H1 (cell line): ENCODE data around the gene GNG7. TPM values are rescaled to one million over a fixed set of nuclear protein-coding genes. Genes with fewer than 3 reads are reported as not detected.

Experiments
- BCL11A ChIP-seq, 2 experiments: IDR thresholded peaks; one replicate each; pipeline ENCODE4 v1.6.1; 2011; ENCODE audit warnings: low read depth in 2 of 2, low read length in 2 of 2, mild to moderate bottlenecking in 2 of 2
- CBX5 ChIP-seq: fragments of 300-800, 300-1000 bp; sonication (generic); IDR thresholded peaks from 2 replicates; pipeline ENCODE4 v1.7.1; 2016; ENCODE audit warnings: antibody characterized with exemption, low read length, low read depth
- CEBPB ChIP-seq: IDR thresholded peaks from 2 replicates; pipeline ENCODE4 v1.6.1; 2012; ENCODE audit warnings: low read depth, low read length
- CTBP2 ChIP-seq: IDR thresholded peaks from 2 replicates; pipeline ENCODE4 v1.7.0; 2011; ENCODE audit warnings: borderline replicate concordance, mild to moderate bottlenecking, moderate library complexity, mixed read lengths, low read length; ENCODE audit not compliant: insufficient read depth, insufficient read length
- RXRA ChIP-seq: IDR thresholded peaks from 2 replicates; pipeline ENCODE4 v1.6.1; 2011; ENCODE audit warnings: low read depth, mild to moderate bottlenecking, low read length, moderate library complexity; ENCODE audit not compliant: insufficient read depth
- SIRT6 ChIP-seq: IDR thresholded peaks from one replicate; pipeline ENCODE4 v1.7.1; 2012; ENCODE audit warnings: low read length, inconsistent platforms
- SRF ChIP-seq: IDR thresholded peaks from 2 replicates; pipeline ENCODE4 v1.6.1; 2011; ENCODE audit warnings: mild to moderate bottlenecking, low read depth, low read length, moderate library complexity
- polyA plus RNA-seq, 7 experiments: library from polyadenylated mRNA; depleted of rRNA in 3 of 7; stranded (reverse) in 5 of 7; unstranded in 2 of 7; fragments of >200 nt in 5 of 7; fragments of 200-250 nt in 2 of 7; gene quantifications; 1 replicate in 5 of 7; 2 replicates in 1 of 7; 4 replicates in 1 of 7; pipeline versions ENCODE4 v1.2.1 to v1.2.3, GENCODE V29; 2011 to 2013; ENCODE audit warnings: missing spikeins in 2 of 7, mixed read lengths in 2 of 7
- total RNA-seq: library from RNA; stranded (reverse); fragmentation: NEBNext Ultra II Directional; extraction: Animal tissue kit (Norgen Biotek cat#: 25700); gene quantifications from 2 replicates; pipeline ENCODE4 v1.2.1, GENCODE V29; 2021
- TF ChIP-seq, protein P1 (sequence below): fragments of 300-600 bp; sonication (generic); IDR thresholded peaks from 2 replicates; pipeline ENCODE4 v1.7.1; 2012; ENCODE audit warnings: low read length, moderate library complexity, mild to moderate bottlenecking, inconsistent platforms; ENCODE audit not compliant: insufficient replicate concordance
- TF ChIP-seq, protein P2 (sequence below): IDR thresholded peaks from 2 replicates; pipeline ENCODE4 v1.6.1; 2012; ENCODE audit warnings: inconsistent platforms
- TF ChIP-seq, protein P3 (sequence below): IDR thresholded peaks from 2 replicates; pipeline ENCODE4 v1.6.1; 2011; ENCODE audit warnings: low read depth, mild to moderate bottlenecking, low read length; ENCODE audit not compliant: insufficient read depth

The GNG7 gene
- total and polyA plus RNA-seq, 2 of the 8 experiments (the other 6 are each of a cell fraction or from before 2014, with no cell fraction given): 2.8 to 7.8 TPM

DNA sequence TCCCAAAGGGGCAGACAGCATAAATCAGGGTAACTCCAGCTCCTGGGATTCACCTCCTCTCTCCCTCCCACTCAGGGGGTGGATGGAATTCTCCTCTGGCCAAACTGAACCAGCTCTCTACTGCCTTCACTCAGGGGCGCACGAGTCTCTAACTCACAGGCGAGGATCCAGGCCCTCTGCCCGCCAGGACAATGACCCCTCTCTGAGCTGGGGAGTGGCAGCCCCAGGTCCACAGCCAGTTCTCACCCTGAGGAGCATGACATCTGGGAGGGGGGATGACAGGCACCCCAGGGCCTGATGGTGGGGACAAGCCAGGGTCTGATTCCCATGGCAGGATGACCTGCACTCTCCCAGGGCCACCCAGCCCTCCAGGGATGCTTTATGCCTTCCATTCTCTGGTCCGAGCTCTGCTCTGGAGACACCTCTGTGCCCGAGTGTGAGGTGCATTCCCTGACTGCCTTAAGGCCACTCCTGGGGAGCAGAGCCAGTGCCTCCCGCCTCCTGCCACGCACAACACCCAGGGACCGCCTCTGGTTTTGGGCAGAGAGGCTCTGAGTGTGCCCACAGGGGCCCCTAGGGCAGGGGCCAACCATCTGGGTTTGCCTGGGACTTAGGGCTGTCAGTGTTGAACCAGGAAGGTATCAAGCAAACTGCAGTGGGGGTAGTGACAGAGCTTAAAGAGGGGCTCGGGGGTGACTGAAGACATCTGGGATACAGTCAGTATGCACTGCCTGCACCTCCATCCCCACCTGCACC is 66.2 kb downstream of the GNG7 start (continued):
- TF ChIP-seq CTBP2: no peak
- TF ChIP-seq CEBPB: no peak
- TF ChIP-seq SRF: no peak
- no peak for TF ChIP-seq BCL11A (IDR thresholded peaks at IDR 0.05; ENCODE audit: low read depth in 2 of 2, low read length in 2 of 2)
- no peak for TF ChIP-seq RXRA
- no peak for TF ChIP-seq CBX5
- TF ChIP-seq, protein P1, sequence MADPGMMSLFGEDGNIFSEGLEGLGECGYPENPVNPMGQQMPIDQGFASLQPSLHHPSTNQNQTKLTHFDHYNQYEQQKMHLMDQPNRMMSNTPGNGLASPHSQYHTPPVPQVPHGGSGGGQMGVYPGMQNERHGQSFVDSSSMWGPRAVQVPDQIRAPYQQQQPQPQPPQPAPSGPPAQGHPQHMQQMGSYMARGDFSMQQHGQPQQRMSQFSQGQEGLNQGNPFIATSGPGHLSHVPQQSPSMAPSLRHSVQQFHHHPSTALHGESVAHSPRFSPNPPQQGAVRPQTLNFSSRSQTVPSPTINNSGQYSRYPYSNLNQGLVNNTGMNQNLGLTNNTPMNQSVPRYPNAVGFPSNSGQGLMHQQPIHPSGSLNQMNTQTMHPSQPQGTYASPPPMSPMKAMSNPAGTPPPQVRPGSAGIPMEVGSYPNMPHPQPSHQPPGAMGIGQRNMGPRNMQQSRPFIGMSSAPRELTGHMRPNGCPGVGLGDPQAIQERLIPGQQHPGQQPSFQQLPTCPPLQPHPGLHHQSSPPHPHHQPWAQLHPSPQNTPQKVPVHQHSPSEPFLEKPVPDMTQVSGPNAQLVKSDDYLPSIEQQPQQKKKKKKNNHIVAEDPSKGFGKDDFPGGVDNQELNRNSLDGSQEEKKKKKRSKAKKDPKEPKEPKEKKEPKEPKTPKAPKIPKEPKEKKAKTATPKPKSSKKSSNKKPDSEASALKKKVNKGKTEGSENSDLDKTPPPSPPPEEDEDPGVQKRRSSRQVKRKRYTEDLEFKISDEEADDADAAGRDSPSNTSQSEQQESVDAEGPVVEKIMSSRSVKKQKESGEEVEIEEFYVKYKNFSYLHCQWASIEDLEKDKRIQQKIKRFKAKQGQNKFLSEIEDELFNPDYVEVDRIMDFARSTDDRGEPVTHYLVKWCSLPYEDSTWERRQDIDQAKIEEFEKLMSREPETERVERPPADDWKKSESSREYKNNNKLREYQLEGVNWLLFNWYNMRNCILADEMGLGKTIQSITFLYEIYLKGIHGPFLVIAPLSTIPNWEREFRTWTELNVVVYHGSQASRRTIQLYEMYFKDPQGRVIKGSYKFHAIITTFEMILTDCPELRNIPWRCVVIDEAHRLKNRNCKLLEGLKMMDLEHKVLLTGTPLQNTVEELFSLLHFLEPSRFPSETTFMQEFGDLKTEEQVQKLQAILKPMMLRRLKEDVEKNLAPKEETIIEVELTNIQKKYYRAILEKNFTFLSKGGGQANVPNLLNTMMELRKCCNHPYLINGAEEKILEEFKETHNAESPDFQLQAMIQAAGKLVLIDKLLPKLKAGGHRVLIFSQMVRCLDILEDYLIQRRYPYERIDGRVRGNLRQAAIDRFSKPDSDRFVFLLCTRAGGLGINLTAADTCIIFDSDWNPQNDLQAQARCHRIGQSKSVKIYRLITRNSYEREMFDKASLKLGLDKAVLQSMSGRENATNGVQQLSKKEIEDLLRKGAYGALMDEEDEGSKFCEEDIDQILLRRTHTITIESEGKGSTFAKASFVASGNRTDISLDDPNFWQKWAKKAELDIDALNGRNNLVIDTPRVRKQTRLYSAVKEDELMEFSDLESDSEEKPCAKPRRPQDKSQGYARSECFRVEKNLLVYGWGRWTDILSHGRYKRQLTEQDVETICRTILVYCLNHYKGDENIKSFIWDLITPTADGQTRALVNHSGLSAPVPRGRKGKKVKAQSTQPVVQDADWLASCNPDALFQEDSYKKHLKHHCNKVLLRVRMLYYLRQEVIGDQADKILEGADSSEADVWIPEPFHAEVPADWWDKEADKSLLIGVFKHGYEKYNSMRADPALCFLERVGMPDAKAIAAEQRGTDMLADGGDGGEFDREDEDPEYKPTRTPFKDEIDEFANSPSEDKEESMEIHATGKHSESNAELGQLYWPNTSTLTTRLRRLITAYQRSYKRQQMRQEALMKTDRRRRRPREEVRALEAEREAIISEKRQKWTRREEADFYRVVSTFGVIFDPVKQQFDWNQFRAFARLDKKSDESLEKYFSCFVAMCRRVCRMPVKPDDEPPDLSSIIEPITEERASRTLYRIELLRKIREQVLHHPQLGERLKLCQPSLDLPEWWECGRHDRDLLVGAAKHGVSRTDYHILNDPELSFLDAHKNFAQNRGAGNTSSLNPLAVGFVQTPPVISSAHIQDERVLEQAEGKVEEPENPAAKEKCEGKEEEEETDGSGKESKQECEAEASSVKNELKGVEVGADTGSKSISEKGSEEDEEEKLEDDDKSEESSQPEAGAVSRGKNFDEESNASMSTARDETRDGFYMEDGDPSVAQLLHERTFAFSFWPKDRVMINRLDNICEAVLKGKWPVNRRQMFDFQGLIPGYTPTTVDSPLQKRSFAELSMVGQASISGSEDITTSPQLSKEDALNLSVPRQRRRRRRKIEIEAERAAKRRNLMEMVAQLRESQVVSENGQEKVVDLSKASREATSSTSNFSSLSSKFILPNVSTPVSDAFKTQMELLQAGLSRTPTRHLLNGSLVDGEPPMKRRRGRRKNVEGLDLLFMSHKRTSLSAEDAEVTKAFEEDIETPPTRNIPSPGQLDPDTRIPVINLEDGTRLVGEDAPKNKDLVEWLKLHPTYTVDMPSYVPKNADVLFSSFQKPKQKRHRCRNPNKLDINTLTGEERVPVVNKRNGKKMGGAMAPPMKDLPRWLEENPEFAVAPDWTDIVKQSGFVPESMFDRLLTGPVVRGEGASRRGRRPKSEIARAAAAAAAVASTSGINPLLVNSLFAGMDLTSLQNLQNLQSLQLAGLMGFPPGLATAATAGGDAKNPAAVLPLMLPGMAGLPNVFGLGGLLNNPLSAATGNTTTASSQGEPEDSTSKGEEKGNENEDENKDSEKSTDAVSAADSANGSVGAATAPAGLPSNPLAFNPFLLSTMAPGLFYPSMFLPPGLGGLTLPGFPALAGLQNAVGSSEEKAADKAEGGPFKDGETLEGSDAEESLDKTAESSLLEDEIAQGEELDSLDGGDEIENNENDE: no peak
- TF ChIP-seq, protein P2, sequence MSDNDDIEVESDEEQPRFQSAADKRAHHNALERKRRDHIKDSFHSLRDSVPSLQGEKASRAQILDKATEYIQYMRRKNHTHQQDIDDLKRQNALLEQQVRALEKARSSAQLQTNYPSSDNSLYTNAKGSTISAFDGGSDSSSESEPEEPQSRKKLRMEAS: no peak
- TF ChIP-seq, protein P3, sequence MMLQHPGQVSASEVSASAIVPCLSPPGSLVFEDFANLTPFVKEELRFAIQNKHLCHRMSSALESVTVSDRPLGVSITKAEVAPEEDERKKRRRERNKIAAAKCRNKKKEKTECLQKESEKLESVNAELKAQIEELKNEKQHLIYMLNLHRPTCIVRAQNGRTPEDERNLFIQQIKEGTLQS: no peak
- TF ChIP-seq SIRT6: no peak
